ENCODE data around the gene MPRIP.

- TF ChIP-seq CTCF (IDR thresholded peaks at IDR 0.05): no peak
- no peak for TF ChIP-seq POLR2A (IDR thresholded peaks at IDR 0.05)
Measured at GRCh38 chr17:17084941-17085340, 42.7 kb downstream of the MPRIP start.
